ENCODE data around the gene STX17. TPM values are rescaled to one million over a fixed set of nuclear protein-coding genes. Genes with fewer than 3 reads are reported as not detected.

STX17 gene
- total and polyA plus RNA-seq, 10 of the 15 experiments (the other 5 are each of a cell fraction or from before 2014, with no cell fraction given), result 11.5 to 29.3 (median 20.0) TPM

GRCh38 chr9:99906403-99907207 lies at the start of gene STX17 (continued):
- TF ChIP-seq MLLT1 (IDR thresholded peaks at IDR 0.05) (no peak), JUNB (IDR thresholded peaks at IDR 0.05) (no peak), E2F4 (IDR thresholded peaks at IDR 0.05; ENCODE audit: low read depth, low read length) (no peak), ZNF207 (IDR thresholded peaks at IDR 0.05; ENCODE audit: borderline replicate concordance) (0 out of 2 replicates have a peak, but pooled peaks have one; percentile 45), TAF1 (IDR thresholded peaks at IDR 0.05; ENCODE audit: borderline replicate concordance, low read depth, low read length) (peak; percentile 64; the same call in 1 of the 2 replicates), NBN (IDR thresholded peaks at IDR 0.05) (peak; percentile 43; the same call in 1 of the 2 replicates), E4F1 (IDR thresholded peaks at IDR 0.05; ENCODE audit: borderline replicate concordance, partially characterized antibody) (no peak), NFYB (IDR thresholded peaks at IDR 0.05; ENCODE audit: insufficient read depth, low read depth, low read length) (no peak), RUNX3 (IDR thresholded peaks at IDR 0.05; ENCODE audit: low read length) (no peak; the same call in 1 of the 2 replicates), MTA2 (IDR thresholded peaks at IDR 0.05; ENCODE audit: low read depth) (no peak), GATAD2B (conservative IDR thresholded peaks at IDR 0.05; ENCODE audit: low read depth) (peak; percentile 77), ZNF592 (IDR thresholded peaks at IDR 0.05) (no peak), BCL11A (IDR thresholded peaks at IDR 0.05; ENCODE audit: low read depth, low read length) (no peak), ASH2L (IDR thresholded peaks at IDR 0.05; ENCODE audit: borderline replicate concordance, low read depth) (peak; percentile 99), ZNF622 (IDR thresholded peaks at IDR 0.05) (no peak), STAT3 (IDR thresholded peaks at IDR 0.05; ENCODE audit: low read depth, low read length) (no peak), IKZF2 (IDR thresholded peaks at IDR 0.05) (peak; percentile 26 to 59; a peak in 2 of 4 replicates), SMAD5 (IDR thresholded peaks at IDR 0.05; ENCODE audit: low read depth) (no peak), NFIC (IDR thresholded peaks at IDR 0.05; ENCODE audit: low read depth, low read length) (no peak), SMARCA5 (IDR thresholded peaks at IDR 0.05) (no peak), KDM1A (IDR thresholded peaks at IDR 0.05; ENCODE audit: borderline replicate concordance) (no peak)
